GM21360 (cell line): ENCODE results near the gene GARIN1A.

Source experiments
- ATAC-seq: cut with Tn5 transposase; IDR thresholded peaks from one replicate; pipeline ENCODE4 v1.9.1; 2021; ENCODE audit warnings: mild to moderate bottlenecking, moderate library complexity; ENCODE audit not compliant: unreplicated experiment

The GARIN1A gene

GRCh38 chr7:128710481-128710880 lies 38.4 kb downstream of the GARIN1A start:
- no peak for ATAC-seq

GRCh38 chr7:128713794-128714193 lies 41.7 kb downstream of the GARIN1A start:
- no peak for ATAC-seq

- no peak for ATAC-seq
Observed at GRCh38 chr7:128714701-128715495, 42.8 kb downstream of the GARIN1A start.

GRCh38 chr7:128718967-128719642 lies 47.0 kb downstream of the GARIN1A start:
- no peak for ATAC-seq

- no peak for ATAC-seq
Observed at GRCh38 chr7:128721376-128721775, 49.3 kb downstream of the GARIN1A start.
